HG02763 (cell line): Measurements from ENCODE around the gene CGB8.
"Not testable (repeated sequence)": the region's sequence is repeated elsewhere in the genome, so short reads cannot be mapped to it uniquely, and the experiment has no call there.

Source experiments
- ATAC-seq: cut with Tn5 transposase; IDR thresholded peaks from one replicate; pipeline ENCODE4 v1.9.1; 2021; ENCODE audit warnings: mild to moderate bottlenecking, moderate library complexity; ENCODE audit not compliant: unreplicated experiment

Gene CGB8

DNA sequence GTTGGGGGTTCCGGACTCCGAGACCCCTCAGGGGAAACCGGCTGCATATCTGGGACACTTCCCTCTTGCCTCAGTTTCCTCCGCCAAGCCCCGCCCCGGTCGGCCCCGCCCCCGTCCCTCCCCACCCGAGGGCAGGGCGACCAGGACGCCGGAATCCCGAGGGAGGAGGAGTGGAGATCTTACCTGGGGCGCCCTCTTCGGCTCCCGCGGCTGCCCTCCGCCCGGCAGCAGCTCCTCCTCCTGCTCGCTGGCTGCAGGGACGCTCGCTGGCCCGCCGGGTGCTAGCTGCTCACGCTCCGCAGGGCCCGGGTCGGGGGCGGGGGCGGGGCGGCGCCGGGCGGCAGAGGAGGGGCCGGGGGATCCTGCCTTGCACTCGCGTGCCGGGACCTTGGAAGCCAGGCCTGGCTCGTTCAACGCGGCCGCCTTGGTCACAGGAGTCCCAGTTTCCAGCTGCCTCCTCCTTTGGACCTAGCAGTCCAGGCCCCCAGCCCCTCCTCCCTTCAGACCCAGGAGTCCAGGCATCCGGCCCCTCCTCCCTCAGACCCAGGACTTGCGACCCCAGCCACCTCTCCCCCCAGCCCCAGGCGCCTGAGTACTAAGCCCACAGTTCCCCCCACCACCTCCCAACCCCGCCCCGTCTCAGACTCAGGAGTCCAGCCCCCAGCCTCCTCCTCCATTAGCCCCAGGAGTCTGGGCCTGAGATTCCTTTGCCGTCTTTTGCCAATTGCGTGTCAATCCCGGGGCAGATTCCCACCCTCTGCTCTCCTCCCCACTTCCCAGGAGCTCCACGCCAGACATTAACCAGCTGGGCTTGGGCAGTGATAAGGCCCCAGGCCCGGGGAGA lies 16.1 kb upstream of the CGB8 start, which contains the start of gene NTF4:
TSS of gene NTF4 (minus strand) at position 51 of the 844 bp plus-strand sequence. CDS start 2,821 bp downstream, outside the sequence.
- no peak for ATAC-seq

GRCh38 chr19:49064029-49064629 lies 15.2 kb upstream of the CGB8 start:
- ATAC-seq: no peak

- ATAC-seq: no peak
Measured at GRCh38 chr19:49061445-49061844, 12.5 kb upstream of the CGB8 start.

DNA sequence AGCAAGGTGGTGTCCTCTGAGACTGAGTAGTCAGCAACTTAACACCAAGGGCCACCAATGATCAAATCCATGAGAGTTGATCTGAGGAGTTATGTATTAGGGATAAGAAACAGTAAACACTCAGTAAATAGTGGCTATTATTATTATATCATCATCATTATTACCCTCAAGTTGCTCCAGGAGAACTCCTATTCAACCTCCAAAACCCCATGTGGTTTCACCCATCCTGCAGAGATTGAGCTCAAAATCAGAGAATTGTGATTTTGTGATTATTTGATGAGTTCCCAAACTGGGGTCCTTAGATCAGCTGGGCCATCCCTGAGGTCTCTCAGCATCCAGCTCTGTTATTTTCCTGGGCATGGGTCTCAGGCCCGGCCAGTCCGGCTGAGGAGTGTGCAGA lies 12.1 kb upstream of the CGB8 start:
- no peak for ATAC-seq

DNA sequence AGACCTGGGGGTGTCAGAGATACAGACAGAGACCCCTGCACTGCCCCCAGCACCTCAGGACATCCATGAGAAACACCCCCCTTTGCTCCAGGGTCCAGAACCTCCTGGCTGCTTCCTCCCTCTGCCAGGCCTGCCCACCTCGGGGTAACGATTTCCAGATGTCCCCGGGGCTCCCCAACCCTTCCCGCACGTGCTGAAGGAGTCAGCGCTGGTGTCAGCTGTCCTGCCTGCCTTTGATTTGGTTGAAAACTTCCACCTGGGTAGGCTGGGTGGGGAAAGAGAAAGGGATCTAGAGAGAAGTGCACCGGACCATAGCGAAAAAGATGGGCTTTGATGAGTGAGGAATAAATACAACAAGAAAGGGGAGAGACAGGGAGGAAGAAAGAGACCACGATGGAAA lies 10.1 kb upstream of the CGB8 start:
- ATAC-seq: no peak

- ATAC-seq: no peak
Measured at GRCh38 chr19:49058562-49058961, 9.7 kb upstream of the CGB8 start.

GRCh38 chr19:49057636-49058234 lies 8.8 kb upstream of the CGB8 start, which contains the start of gene CGB7:
Gene CGB7, minus strand, starts transcription at chr19:49057749. Its CDS starts 2,374 bp downstream, at chr19:49055375.
- ATAC-seq: no peak

DNA sequence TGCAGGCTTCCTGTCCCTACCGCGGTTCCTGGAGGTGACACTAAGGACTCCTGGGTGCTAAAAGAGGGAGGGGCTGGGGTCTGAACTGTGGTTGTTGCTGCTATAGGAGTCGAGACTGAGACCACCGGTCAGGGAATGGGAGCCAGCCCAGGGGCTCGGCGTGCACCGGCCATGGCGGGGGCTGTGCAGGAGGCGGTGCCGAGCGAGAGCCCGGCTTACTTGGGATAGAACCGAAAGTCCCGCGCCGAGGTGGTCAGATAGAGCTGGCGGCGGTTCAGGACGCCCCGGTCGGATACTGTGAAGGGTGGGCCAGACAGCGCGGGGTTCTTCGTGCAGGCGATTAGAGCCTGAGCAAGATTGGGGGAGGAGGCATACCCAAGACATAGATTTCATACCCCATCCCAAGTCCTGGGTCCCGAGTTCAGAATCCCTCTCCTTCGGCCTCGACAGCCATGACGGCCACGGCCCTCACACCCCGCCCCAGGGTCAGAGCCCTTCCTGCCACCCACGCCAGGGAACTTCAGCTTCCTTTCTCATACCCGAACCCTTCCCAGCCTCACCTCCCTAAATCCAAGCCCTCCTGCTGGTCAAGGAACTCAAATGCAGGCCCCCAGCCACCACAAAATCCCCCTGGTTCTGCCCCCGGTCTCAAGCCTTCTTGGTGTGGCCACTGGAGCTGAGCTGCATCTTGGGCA lies 8.1 kb upstream of the CGB8 start:
- not testable (repeated sequence) for ATAC-seq

DNA sequence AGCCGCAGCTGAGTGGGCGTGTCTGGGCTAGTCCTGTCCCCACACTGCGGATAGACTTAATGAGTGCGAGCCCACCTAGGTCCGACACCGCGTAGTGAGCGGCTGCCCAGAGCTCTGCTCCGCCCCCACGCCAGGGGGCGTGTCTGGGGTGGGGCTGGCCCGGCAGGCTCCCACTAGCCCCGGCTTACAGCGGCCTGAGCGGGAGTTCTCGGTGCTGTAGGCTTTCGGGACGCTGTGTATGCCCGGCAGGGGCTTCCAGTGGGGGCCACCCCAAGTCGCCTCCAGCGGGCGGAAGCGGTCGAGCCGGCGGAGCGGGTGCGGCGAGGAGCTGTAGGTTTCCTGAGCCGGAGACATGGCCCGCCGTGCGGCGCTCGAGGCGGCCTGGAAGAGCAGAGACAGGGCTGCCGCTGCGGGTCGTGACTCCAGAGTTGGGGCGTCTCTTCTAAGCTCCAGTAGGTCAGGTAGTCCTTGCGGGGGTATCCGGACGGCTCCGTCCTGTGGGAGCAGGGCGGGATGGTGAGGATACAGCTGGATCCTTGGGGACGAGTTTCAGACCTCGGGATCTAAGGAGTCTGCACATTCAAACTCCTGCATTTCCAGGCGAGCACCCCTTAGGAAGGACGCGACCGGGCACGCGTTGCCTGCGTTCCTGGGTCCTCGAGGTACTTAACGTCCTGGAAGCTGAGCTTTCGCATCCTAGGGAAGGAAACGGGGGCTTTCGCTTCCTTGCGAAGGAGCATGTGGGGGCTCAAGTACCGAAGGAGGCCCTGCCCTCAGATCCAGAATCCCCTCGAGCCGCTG lies 7.4 kb upstream of the CGB8 start:
- ATAC-seq: no peak

DNA sequence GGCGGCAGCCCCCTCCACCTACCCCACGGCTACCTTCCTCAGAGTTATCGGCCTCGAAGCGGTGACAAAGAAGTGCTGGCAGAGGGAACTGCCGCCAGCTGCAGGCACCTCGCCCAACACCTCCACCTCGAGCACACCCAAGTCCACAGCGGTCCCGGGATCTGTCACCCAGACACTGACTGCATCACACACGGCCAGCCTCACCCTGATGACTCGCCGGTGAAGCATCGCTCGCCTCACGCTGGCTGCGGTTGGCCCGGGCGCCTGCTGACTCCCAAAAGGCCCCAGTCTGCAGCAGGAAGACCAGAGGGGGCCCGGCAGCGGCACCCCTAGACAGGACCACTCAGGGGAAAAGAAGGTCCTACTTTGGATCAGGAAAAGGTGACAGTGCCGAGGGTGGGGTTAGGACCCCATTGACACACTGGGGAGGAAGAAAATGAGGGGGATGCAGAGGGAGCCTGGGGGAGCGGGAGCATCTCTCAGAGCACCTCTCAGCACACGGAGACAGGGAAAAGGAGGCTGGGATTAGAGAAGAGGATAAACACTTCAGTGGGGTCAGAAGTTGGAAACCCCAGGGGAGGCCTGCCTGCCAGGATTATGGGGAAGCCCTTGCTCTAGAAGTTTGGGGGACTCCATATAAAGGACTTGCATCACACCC lies 1.6 kb upstream of the CGB8 start:
- ATAC-seq: not testable (repeated sequence)

GRCh38 chr19:49049834-49050233 lies 923 bp upstream of the CGB8 start:
- ATAC-seq: not testable (repeated sequence)

- not testable (repeated sequence) for ATAC-seq
Measured at GRCh38 chr19:49043548-49043947, 5.4 kb downstream of the CGB8 start, which contains the start of gene CGB5. Gene CGB5, plus strand, starts transcription at chr19:49043848. Its CDS starts 362 bp downstream, at chr19:49044210.

DNA sequence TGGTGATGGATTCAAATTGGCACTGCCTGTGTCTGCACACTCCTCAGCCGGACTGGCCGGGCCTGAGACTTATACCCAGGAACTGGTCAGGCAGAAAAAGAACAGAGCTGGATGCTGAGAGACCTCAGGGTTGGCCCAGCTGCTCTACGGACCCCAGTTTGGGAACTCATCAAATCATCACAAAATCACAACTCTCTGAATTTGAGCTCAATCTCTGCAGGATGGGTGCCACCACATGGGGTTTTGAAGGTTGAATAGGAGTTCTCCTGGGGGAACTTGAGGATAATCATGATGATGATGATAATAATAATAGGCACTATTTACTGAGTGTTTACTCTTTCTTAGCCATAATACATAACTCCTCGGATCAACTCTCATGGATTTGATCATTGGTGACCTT lies 6.2 kb downstream of the CGB8 start:
- not testable (repeated sequence) for ATAC-seq

GRCh38 chr19:49042177-49042576 lies 6.7 kb downstream of the CGB8 start:
- ATAC-seq: no peak

GRCh38 chr19:49039736-49040135 lies 9.2 kb downstream of the CGB8 start:
- not testable (repeated sequence) for ATAC-seq

DNA sequence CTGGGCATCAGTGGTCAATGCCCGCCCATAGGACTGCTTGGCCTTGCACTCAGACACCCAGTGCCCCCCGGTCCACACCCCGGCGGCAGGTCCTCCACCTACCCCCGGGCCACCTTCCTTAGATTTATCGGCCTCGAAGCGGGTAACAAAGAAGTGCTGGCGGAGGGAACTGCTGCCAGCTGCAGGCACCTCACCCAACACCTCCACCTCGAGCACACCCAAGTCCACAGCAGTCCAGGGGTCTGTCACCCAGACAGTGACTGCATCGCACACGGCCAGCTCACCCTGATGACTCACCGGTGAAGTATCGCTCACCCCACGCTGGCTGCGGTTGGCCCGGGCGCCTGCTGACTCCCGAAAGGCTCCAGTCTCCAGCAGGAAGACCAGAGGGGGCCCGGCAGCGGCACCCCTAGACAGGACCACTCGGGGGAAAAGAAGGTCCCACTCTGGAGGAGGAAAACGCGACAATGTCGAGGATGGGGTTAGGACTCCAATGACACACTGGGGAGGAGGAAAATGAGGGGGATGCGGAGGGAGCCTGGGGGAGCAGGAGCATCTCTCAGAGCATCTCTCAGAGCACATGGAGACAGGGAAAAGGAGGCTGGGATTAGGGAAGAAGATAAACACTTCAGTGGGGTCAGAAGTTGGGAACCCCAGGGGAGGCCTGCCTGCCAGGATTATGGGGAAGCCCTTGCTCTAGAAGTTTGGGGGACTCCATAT lies 10.2 kb downstream of the CGB8 start:
- ATAC-seq: not testable (repeated sequence)

DNA sequence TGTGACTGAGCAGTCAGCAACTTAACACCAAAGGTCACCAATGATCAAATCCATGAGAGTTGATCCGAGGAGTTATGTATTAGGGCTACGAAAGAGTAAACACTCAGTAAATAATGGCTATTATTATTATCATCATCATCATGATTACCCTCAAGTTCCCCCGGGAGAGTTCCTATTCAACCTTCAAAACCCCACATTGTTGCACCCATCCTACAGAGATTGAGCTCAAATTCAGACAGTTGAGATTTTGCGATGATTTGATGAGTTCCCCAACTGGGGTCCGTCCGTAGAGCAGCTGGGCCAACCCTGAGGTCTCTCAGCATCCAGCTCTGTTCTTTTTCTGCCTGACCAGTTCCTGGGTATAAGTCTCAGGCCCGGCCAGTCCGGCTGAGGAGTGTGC lies 10.8 kb downstream of the CGB8 start:
- ATAC-seq: not testable (repeated sequence)

DNA sequence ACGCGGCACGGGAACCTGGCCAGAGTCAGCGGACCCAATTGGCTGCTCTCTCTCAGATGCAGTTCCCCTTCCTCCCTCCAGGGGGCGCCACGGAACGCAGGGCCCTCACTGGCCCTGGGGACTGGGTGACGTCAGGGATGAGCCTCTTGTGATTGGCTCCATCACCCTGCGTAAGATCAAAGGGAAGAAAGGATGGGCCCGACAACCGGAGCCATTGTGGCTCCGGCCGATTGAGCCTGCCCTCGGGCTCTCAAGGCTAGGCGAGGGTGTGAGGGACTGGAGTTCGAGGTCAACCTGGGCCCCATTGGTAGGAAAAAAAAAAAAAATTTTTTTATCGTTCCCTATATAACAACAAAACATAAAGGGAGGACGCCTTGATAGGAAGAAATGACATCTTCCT lies 12.1 kb downstream of the CGB8 start, which contains the start of gene CGB1:
TSS of gene CGB1 (minus strand) at position 81 of the 400 bp plus-strand sequence. CDS start 184 bp downstream, outside the sequence.
- not testable (repeated sequence) for ATAC-seq
